ENCODE measurements around the gene PRUNE2. TPM values are rescaled to one million over a fixed set of nuclear protein-coding genes. Genes with fewer than 3 reads are reported as not detected.
A peak's percentile ranks its signal among the peaks of the same experiment; 100 is the strongest.

Gene PRUNE2
- polyA plus RNA-seq, 1 experiment = 0.78 TPM

GRCh38 chr9:76709020-76709419 is 196.9 kb downstream of the PRUNE2 start:
- Histone ChIP-seq H3K36me3 (ENCODE audit: control insufficient read depth, insufficient read depth, low read length) (no peaks in the 10 kb centered on the region), H3K27me3 (ENCODE audit: control insufficient read depth, insufficient read depth, low read length) (no peaks in the 10 kb centered on the region; the same call in none of the 2 replicates), H3K4me3 (ENCODE audit: low read depth, low read length) (no peak overlapping the region)
- ChIA-PET CTCF (no interaction called here), POLR2A (no interaction called here)
- no peak for TF ChIP-seq CTCF (IDR thresholded peaks at IDR 0.05; ENCODE audit: insufficient read depth, low read depth, low read length)
- DNase-seq (ENCODE audit: low read depth) = no peak

GRCh38 chr9:76707510-76707909 is 198.4 kb downstream of the PRUNE2 start:
- POLR2A ChIA-PET = no interaction called here
- no peaks in the 10 kb centered on the region for H3K36me3 ChIP-seq (ENCODE audit: control insufficient read depth, insufficient read depth, low read length)
- CTCF ChIA-PET = interaction anchor here (0.9 to 9.4 kb wide), 3 partner anchors 43 to 308 kb away, joined by 4 to 86 read pairs (median 4); no protein-coding TSS in a partner anchor
- TF ChIP-seq CTCF (IDR thresholded peaks at IDR 0.05; ENCODE audit: insufficient read depth, low read depth, low read length) = no peak
- no peak for DNase-seq (ENCODE audit: low read depth)
- no peak overlapping the region for H3K4me3 ChIP-seq (ENCODE audit: low read depth, low read length)
- H3K27me3 ChIP-seq (ENCODE audit: control insufficient read depth, insufficient read depth, low read length) = no peaks in the 10 kb centered on the region; the same call in 1 of the 2 replicates

GRCh38 chr9:76704593-76705204 is 201.2 kb downstream of the PRUNE2 start:
- peak; percentile 48; the same call in 1 of the 2 replicates for TF ChIP-seq CTCF (IDR thresholded peaks at IDR 0.05; ENCODE audit: insufficient read depth, low read depth, low read length)
- CTCF ChIA-PET = interaction anchor here (0.6 to 9.4 kb wide), 22 partner anchors 8 to 311 kb away, joined by 3 to 86 read pairs (median 4); partner anchors contain the start of gene RFK
- Histone ChIP-seq H3K27me3 (ENCODE audit: control insufficient read depth, insufficient read depth, low read length) (no peaks in the 10 kb centered on the region; the same call in 1 of the 2 replicates), H3K4me3 (ENCODE audit: low read depth, low read length) (no peak overlapping the region), H3K36me3 (ENCODE audit: control insufficient read depth, insufficient read depth, low read length) (no peaks in the 10 kb centered on the region)
- peak; percentile 49 for DNase-seq (ENCODE audit: low read depth)
- POLR2A ChIA-PET = no interaction called here

- CTCF ChIA-PET = interaction anchor here (1.2 to 9.4 kb wide), 12 partner anchors 9 to 309 kb away, joined by 3 to 86 read pairs (median 7); partner anchors contain the start of gene RFK
- TF ChIP-seq CTCF (IDR thresholded peaks at IDR 0.05; ENCODE audit: insufficient read depth, low read depth, low read length) = no peak
- Histone ChIP-seq H3K36me3 (ENCODE audit: control insufficient read depth, insufficient read depth, low read length) (no peaks in the 10 kb centered on the region), H3K27me3 (ENCODE audit: control insufficient read depth, insufficient read depth, low read length) (no peaks in the 10 kb centered on the region; the same call in 1 of the 2 replicates), H3K4me3 (ENCODE audit: low read depth, low read length) (no peak overlapping the region)
- no peak for DNase-seq (ENCODE audit: low read depth)
- POLR2A ChIA-PET = no interaction called here
Observed at GRCh38 chr9:76703270-76703669, 202.6 kb downstream of the PRUNE2 start.

GRCh38 chr9:76701441-76702039 is 204.4 kb downstream of the PRUNE2 start:
- no peaks in the 10 kb centered on the region for H3K36me3 ChIP-seq (ENCODE audit: control insufficient read depth, insufficient read depth, low read length)
- no peak for TF ChIP-seq CTCF (IDR thresholded peaks at IDR 0.05; ENCODE audit: insufficient read depth, low read depth, low read length)
- H3K4me3 ChIP-seq (ENCODE audit: low read depth, low read length) = no peak overlapping the region
- H3K27me3 ChIP-seq (ENCODE audit: control insufficient read depth, insufficient read depth, low read length) = no peaks in the 10 kb centered on the region; the same call in 1 of the 2 replicates
- POLR2A ChIA-PET = no interaction called here
- CTCF ChIA-PET = interaction anchor here (0.7 to 9.4 kb wide), 8 partner anchors 11 to 362 kb away, joined by 3 to 86 read pairs (median 7); partner anchors contain the start of gene RFK
- no peak for DNase-seq (ENCODE audit: low read depth)
